ENCODE results near the gene NCOA3. TPM values are rescaled to one million over a fixed set of nuclear protein-coding genes. Genes with fewer than 3 reads are reported as not detected.

The NCOA3 gene
- total RNA-seq, 2 experiments from 2014 or later, result 66.2 to 73.7 TPM

DNA sequence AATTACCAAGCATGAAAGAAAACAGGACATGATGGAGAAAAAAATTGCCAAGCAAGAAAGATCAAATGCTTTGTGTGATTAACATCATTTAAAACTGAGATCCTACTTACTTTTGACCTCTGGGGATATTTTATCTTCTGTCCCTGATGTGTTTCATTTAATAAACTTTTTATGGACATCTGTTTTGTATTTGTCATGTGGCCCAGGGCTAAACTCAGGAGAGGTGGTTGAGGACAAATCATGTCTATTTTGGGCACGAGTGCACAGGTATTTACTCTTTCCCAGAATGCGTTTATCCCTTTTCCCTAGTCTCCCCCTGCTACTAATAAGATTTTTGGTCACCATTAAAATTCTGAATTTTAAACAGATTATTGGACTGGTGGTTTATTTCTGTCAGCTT, 128.2 kb downstream of the NCOA3 start:
- TF ChIP-seq CTCF (IDR thresholded peaks at IDR 0.05), result no peak
- ChIA-PET POLR2A (no interaction called here), CTCF (interaction anchor here (2.0 kb wide), 1 partner anchor 9 kb away, joined by 5 read pairs; no protein-coding TSS in a partner anchor)
- no peak overlapping the region for H3K27ac Mint-ChIP-seq
- ATAC-seq, result no peak
- no peak for DNase-seq
- peaks cover 6% of the 10 kb centered on the region for H3K4me1 Mint-ChIP-seq (ENCODE audit: low read depth)
- H3K9me3 Mint-ChIP-seq, result no peaks in the 10 kb centered on the region
- H3K36me3 Mint-ChIP-seq (ENCODE audit: low read depth), result peaks cover 53% of the 10 kb centered on the region
- no peak overlapping the region for H3K4me3 Mint-ChIP-seq
- no peaks in the 10 kb centered on the region for H3K27me3 Mint-ChIP-seq
- intact Hi-C loops (cut with micrococcal nuclease), result no loop called here

DNA sequence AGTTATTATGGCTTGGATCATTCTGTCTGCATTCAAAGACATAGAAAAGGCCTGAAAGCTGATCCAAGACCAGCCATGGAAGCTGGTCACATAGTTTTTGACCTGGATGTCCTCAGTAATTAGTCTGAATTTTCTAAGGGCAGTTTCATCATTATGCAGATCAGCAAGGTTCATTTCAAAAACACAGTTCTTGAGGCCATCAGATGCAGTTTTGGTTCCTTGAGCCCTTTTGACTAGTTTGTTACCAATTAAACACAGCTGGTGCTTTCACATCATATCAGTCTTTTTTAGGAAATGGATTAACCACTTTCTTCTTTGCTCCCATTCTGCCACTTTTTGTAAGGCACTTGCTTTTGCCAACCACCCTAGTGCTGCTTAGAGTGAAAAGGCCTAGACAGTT, 129.4 kb downstream of the NCOA3 start:
- H3K4me3 Mint-ChIP-seq, result no peak overlapping the region
- CTCF ChIA-PET, result interaction anchor here (0.8 to 2.0 kb wide), 2 partner anchors 10 to 247 kb away, joined by 4 to 5 read pairs; no protein-coding TSS in a partner anchor
- H3K27ac Mint-ChIP-seq, result no peak overlapping the region
- peaks cover 50% of the 10 kb centered on the region for H3K36me3 Mint-ChIP-seq (ENCODE audit: low read depth)
- ATAC-seq (no peak), DNase-seq (no peak)
- POLR2A ChIA-PET, result interaction anchor here (0.6 kb wide), 1 partner anchor 338 kb away, joined by 3 read pairs; no protein-coding TSS in a partner anchor
- TF ChIP-seq CTCF (IDR thresholded peaks at IDR 0.05), result no peak
- no peaks in the 10 kb centered on the region for H3K27me3 Mint-ChIP-seq
- no peaks in the 10 kb centered on the region for H3K9me3 Mint-ChIP-seq
- intact Hi-C loops (cut with micrococcal nuclease), result no loop called here
- peaks cover 2% of the 10 kb centered on the region for H3K4me1 Mint-ChIP-seq (ENCODE audit: low read depth)

- H3K36me3 Mint-ChIP-seq (ENCODE audit: low read depth), result peaks cover 56% of the 10 kb centered on the region
- H3K27me3 Mint-ChIP-seq, result no peaks in the 10 kb centered on the region
- TF ChIP-seq CTCF (IDR thresholded peaks at IDR 0.05), result no peak
- H3K9me3 Mint-ChIP-seq, result no peaks in the 10 kb centered on the region
- ATAC-seq (no peak), DNase-seq (no peak)
- intact Hi-C loops (cut with micrococcal nuclease), result no loop called here
- no peak overlapping the region for H3K4me3 Mint-ChIP-seq
- no peaks in the 10 kb centered on the region for H3K4me1 Mint-ChIP-seq (ENCODE audit: low read depth)
- CTCF ChIA-PET, result interaction anchor here (1.0 to 1.1 kb wide), 2 partner anchors 14 to 29 kb away, joined by 3 read pairs; no protein-coding TSS in a partner anchor
- H3K27ac Mint-ChIP-seq, result no peak overlapping the region
- POLR2A ChIA-PET, result interaction anchor here (1.2 kb wide), 1 partner anchor 21 kb away, joined by 4 read pairs; no protein-coding TSS in a partner anchor
These were observed 133.6 kb downstream of the NCOA3 start for GRCh38 chr20:47635256-47635655.

DNA sequence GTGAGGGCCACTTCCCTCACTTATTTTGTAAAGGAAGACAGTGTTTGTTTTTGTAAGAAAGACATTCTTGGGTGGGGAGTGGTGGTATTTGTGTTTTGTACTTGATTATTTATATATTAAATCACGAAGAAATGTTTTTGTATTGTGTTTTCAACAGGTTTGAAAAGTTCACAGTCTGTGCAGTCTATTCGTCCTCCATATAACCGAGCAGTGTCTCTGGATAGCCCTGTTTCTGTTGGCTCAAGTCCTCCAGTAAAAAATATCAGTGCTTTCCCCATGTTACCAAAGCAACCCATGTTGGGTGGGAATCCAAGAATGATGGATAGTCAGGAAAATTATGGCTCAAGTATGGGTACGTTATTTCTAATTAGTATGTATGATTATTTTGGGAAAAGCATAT, 137.2 kb downstream of the NCOA3 start:
- H3K9me3 Mint-ChIP-seq, result no peaks in the 10 kb centered on the region
- H3K4me3 Mint-ChIP-seq, result no peak overlapping the region
- ATAC-seq (no peak), DNase-seq (no peak)
- no peaks in the 10 kb centered on the region for H3K4me1 Mint-ChIP-seq (ENCODE audit: low read depth)
- ChIA-PET POLR2A (no interaction called here), CTCF (no interaction called here)
- no peak overlapping the region for H3K27ac Mint-ChIP-seq
- H3K27me3 Mint-ChIP-seq, result no peaks in the 10 kb centered on the region
- intact Hi-C loops (cut with micrococcal nuclease), result no loop called here
- no peak for TF ChIP-seq CTCF (IDR thresholded peaks at IDR 0.05)
- peaks cover 55% of the 10 kb centered on the region for H3K36me3 Mint-ChIP-seq (ENCODE audit: low read depth)

GRCh38 chr20:47642118-47642517, 140.4 kb downstream of the NCOA3 start:
- no peak overlapping the region for H3K4me3 Mint-ChIP-seq
- H3K27ac Mint-ChIP-seq, result no peak overlapping the region
- ATAC-seq, result no peak
- CTCF ChIA-PET, result no interaction called here
- DNase-seq, result no peak
- no peaks in the 10 kb centered on the region for H3K9me3 Mint-ChIP-seq
- H3K4me1 Mint-ChIP-seq (ENCODE audit: low read depth), result no peaks in the 10 kb centered on the region
- TF ChIP-seq CTCF (IDR thresholded peaks at IDR 0.05), result no peak
- peaks cover 53% of the 10 kb centered on the region for H3K36me3 Mint-ChIP-seq (ENCODE audit: low read depth)
- H3K27me3 Mint-ChIP-seq, result no peaks in the 10 kb centered on the region
- intact Hi-C loops (cut with micrococcal nuclease), result no loop called here
- POLR2A ChIA-PET, result no interaction called here

Measured in activated CD8-positive, alpha-beta T cell treated with anti-CD3 and anti-CD28 coated beads for 36 hours (primary cell).